Measurements from ENCODE around the gene VAV3. TPM values are rescaled to one million over a fixed set of nuclear protein-coding genes. Genes with fewer than 3 reads are reported as not detected.

VAV3 gene
- total and polyA plus RNA-seq, 10 of the 15 experiments (the other 5 are each of a cell fraction or from before 2014, with no cell fraction given): 0.84 to 5.5 (median 3.4) TPM

DNA sequence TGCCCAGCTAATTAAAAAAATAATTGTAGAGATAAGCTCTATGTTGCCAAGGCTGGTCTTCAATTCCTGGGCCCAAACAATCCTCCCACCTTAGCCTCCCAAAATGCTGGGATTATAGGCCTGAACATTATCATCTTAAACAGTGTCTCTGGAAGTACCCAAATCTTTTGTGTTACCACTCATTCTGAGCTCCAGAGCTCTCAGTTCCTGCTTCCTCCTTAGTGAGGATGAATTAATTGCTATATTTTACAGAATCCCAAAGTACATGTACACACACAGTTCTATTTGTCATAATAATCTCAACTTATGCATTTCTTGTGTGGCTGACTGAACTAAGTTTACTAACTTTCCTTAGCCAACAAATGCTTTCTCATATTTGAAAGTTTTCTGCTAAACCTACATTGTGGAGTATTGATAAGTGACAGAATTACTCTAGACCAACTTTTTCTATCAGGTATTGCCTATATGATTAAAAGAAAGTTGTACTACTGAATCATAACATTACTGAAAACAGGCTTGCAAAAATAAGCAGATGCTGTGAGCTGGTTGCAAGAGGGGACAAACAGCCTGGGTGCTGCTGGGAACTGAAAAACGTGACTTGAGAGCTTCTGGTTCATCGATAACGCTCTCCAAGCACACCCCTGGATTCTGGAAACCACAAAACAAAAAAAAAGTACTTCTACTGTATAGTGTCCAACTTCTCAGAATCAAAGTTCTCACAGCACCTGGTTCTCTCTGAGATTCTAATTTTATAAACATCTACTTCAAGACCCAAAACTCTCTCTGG, 15.3 kb downstream of the VAV3 start:
- ChIA-PET POLR2A (interaction anchor here (1.0 to 1.1 kb wide), 2 partner anchors 10 to 16 kb away, joined by 3 to 4 read pairs; no protein-coding TSS in a partner anchor), SMC1A (ENCODE audit: uncharacterized antibody, unreplicated experiment) (interaction anchor here (0.9 to 2.3 kb wide), 7 partner anchors 10 to 133 kb away, joined by 3 to 10 read pairs (median 6); no protein-coding TSS in a partner anchor), CTCF (interaction anchor here (1.0 to 2.9 kb wide), 6 partner anchors 10 to 168 kb away, joined by 3 to 10 read pairs (median 4); no protein-coding TSS in a partner anchor), RAD21 (ENCODE audit: unreplicated experiment) (interaction anchor here (0.9 to 1.6 kb wide), 5 partner anchors 9 to 52 kb away, joined by 3 to 7 read pairs (median 3); no protein-coding TSS in a partner anchor)
- Histone ChIP-seq H3K27ac (ENCODE audit: control insufficient read depth, insufficient read depth) (peak overlapping the region; percentile 62), H3K4me3 (no peak overlapping the region; the same call in 1 of the 2 replicates), H3K27me3 (replicated peaks in 1 of 2; ENCODE audit: control insufficient read depth in 2 of 2, insufficient read depth in 2 of 2, low read length in 1 of 2) (no peaks in the 10 kb centered on the region; a peak in 1 of 4 replicates), H3K4me1 (ENCODE audit: control insufficient read depth, insufficient read depth, low read length) (peaks cover 18% of the 10 kb centered on the region), H4K20me1 (ENCODE audit: control insufficient read depth, insufficient read depth) (no peaks in the 10 kb centered on the region), H2AFZ (ENCODE audit: control insufficient read depth, low read depth, low read length) (no peak overlapping the region), H3K9me3 (replicated peaks; ENCODE audit: control insufficient read depth, insufficient read depth, low read length) (no peaks in the 10 kb centered on the region), H3K4me2 (ENCODE audit: control insufficient read depth, insufficient read depth) (peak overlapping the region; percentile 63), H3K36me3 (ENCODE audit: control insufficient read depth in 2 of 2, insufficient read depth in 2 of 2, low read length in 1 of 2) (no peaks in the 10 kb centered on the region), H3K9ac (ENCODE audit: control insufficient read depth, insufficient read depth, low read length) (no peak overlapping the region; the same call in 1 of the 2 replicates), H3K79me2 (ENCODE audit: control insufficient read depth, insufficient read depth, low read length) (no peaks in the 10 kb centered on the region; the same call in none of the 2 replicates)
- DNase-seq (ENCODE audit: low read depth, low spot score): peak; percentile 69
- in situ Hi-C loops (cut with MboI): no loop called here
- BruUV-seq (replicated peaks): no TSS peak
- peak; percentile 89 for ATAC-seq
- intact Hi-C loops (cut with micrococcal nuclease; ENCODE audit: unreplicated experiment): loop anchor here (1.0 kb wide), 1 partner anchor 14 kb away; no protein-coding TSS in a partner anchor
- 0% methylated on average over 3 of the region's 3 CpGs for WGBS (ENCODE audit: insufficient coverage, insufficient replicate concordance, low lambda C conversion rate, missing lambda C conversion rate)
- peak; percentile 90 for FAIRE-seq
- TF ChIP-seq PAX5 (IDR thresholded peaks at IDR 0.05; ENCODE audit: borderline replicate concordance, low read depth, low read length) (peak; percentile 47; the same call in 1 of the 2 replicates), RCOR1 (conservative IDR thresholded peaks at IDR 0.05; ENCODE audit: low read depth, low read length) (no peak), ZBED1 (IDR thresholded peaks at IDR 0.05; ENCODE audit: borderline replicate concordance) (peak; percentile 69; the same call in 1 of the 2 replicates), EZH2 (IDR thresholded peaks at IDR 0.05; ENCODE audit: borderline replicate concordance, control insufficient read depth, low read depth, low read length) (no peak), JUNB (IDR thresholded peaks at IDR 0.05) (peak; percentile 79), DPF2 (IDR thresholded peaks at IDR 0.05) (no peak), TCF12 (IDR thresholded peaks at IDR 0.05; ENCODE audit: low read depth, low read length) (peak; percentile 36; the same call in 1 of the 2 replicates), FOS (IDR thresholded peaks at IDR 0.05; ENCODE audit: borderline replicate concordance, extremely low read depth, insufficient read length) (no peak), MEF2A (IDR thresholded peaks at IDR 0.05; ENCODE audit: insufficient read depth, low read depth, low read length) (peak; percentile 69; the same call in 1 of the 2 replicates), BHLHE40 (IDR thresholded peaks at IDR 0.05; ENCODE audit: borderline replicate concordance in 1 of 2, low read depth in 2 of 2, low read length in 1 of 2) (peak; percentile 94 to 96), BMI1 (IDR thresholded peaks at IDR 0.05; ENCODE audit: borderline replicate concordance) (no peak), TAF1 (IDR thresholded peaks at IDR 0.05; ENCODE audit: borderline replicate concordance, low read depth, low read length) (no peak), SUPT20H (IDR thresholded peaks at IDR 0.05; ENCODE audit: borderline replicate concordance, control insufficient read depth, low read depth, low read length) (no peak), MTA2 (IDR thresholded peaks at IDR 0.05; ENCODE audit: low read depth) (0 out of 2 replicates have a peak, but pooled peaks have one; percentile 30)
- TF ChIP-seq, protein P1, sequence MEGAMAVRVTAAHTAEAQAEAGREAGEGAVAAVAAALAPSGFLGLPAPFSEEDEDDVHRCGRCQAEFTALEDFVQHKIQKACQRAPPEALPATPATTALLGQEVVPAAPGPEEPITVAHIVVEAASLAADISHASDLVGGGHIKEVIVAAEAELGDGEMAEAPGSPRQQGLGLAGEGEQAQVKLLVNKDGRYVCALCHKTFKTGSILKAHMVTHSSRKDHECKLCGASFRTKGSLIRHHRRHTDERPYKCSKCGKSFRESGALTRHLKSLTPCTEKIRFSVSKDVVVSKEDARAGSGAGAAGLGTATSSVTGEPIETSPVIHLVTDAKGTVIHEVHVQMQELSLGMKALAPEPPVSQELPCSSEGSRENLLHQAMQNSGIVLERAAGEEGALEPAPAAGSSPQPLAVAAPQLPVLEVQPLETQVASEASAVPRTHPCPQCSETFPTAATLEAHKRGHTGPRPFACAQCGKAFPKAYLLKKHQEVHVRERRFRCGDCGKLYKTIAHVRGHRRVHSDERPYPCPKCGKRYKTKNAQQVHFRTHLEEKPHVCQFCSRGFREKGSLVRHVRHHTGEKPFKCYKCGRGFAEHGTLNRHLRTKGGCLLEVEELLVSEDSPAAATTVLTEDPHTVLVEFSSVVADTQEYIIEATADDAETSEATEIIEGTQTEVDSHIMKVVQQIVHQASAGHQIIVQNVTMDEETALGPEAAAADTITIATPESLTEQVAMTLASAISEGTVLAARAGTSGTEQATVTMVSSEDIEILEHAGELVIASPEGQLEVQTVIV (IDR thresholded peaks at IDR 0.05; ENCODE audit: borderline replicate concordance, partially characterized antibody): no peak
- TF ChIP-seq, protein P2, sequence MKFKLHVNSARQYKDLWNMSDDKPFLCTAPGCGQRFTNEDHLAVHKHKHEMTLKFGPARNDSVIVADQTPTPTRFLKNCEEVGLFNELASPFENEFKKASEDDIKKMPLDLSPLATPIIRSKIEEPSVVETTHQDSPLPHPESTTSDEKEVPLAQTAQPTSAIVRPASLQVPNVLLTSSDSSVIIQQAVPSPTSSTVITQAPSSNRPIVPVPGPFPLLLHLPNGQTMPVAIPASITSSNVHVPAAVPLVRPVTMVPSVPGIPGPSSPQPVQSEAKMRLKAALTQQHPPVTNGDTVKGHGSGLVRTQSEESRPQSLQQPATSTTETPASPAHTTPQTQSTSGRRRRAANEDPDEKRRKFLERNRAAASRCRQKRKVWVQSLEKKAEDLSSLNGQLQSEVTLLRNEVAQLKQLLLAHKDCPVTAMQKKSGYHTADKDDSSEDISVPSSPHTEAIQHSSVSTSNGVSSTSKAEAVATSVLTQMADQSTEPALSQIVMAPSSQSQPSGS (IDR thresholded peaks at IDR 0.05; ENCODE audit: low read length): peak; percentile 65; the same call in 1 of the 2 replicates
- TF ChIP-seq, protein P3, sequence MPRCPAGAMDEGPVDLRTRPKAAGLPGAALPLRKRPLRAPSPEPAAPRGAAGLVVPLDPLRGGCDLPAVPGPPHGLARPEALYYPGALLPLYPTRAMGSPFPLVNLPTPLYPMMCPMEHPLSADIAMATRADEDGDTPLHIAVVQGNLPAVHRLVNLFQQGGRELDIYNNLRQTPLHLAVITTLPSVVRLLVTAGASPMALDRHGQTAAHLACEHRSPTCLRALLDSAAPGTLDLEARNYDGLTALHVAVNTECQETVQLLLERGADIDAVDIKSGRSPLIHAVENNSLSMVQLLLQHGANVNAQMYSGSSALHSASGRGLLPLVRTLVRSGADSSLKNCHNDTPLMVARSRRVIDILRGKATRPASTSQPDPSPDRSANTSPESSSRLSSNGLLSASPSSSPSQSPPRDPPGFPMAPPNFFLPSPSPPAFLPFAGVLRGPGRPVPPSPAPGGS (IDR thresholded peaks at IDR 0.05; ENCODE audit: borderline replicate concordance, insufficient read depth, low read depth, low read length, poor library complexity, severe bottlenecking): peak; percentile 79

Measured in GM12878 (cell line).